Myocyte (in vitro differentiated cells): ENCODE measurements around the gene GREM2. TPM values are rescaled to one million over a fixed set of nuclear protein-coding genes. Genes with fewer than 3 reads are reported as not detected.

Experiments used
- DNase-seq: peaks from one replicate; pipeline ENCODE4 v3.0.0-alpha.2; 2012; ENCODE audit warnings: low read depth
- total RNA-seq: library from RNA; depleted of rRNA; stranded (reverse); fragments of >200 nt; gene quantifications from 2 replicates; pipeline ENCODE4 v1.2.3, GENCODE V29; 2014

GREM2 gene
- total RNA-seq, 1 donor from 2014 or later: 0.08 TPM

DNA sequence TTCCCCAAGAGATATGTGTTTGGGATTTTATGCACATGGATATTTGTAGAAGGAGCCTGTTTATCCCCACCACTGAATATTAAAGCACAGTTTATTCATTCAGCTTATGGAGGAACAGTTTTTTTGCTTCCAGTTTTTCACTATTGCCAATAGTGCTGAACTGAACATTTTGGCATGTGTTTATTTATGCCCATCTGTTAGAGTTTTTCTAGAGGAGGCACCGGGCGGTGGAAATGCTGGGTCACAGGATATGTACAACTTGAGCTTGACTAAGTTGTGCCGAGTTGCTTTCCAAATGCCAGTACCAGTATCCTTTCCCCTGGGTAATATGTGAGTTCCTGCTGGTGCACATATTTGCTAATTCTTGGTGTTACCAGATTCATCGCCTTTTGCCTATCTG, 111.3 kb downstream of the GREM2 start:
- DNase-seq: no peak

DNA sequence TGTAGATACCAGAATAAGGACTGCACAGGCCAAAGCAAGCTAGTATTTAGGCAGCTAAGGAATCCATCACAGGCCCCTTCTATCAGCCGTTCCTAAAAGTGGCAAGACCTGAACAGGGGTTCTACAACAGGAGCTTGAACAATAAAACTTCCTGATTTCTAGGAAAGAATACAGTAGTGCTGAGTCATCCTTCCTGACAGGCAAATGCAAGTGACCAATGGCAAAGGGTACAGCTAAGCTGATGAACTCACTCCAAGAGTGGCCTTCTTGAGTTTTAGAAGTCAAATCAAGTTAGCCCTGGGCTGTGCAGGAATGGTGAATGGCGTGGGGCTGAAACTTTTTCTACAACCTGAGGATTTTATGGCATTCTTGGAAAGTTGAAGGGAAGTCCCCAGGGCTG, 112.9 kb downstream of the GREM2 start:
- DNase-seq: peak; percentile 36

DNA sequence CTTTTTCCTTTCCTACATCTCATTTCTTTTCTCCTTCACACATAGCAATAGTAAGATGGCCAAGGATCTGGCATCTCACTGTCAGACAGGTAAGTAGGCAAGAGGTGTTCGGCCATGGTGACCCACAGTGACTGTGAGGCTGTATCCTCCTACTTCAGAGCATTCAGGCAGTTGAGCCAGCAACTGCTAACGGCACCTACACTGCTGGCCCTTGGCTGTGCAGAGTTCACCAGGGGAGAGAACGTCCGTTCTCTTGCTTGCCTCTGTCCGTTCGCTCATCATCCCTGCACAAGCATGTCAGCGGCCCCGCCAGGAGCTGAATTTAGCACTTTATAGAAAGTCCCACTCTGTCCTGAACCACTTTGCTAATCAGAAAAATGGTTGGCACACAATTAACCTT, 113.6 kb downstream of the GREM2 start:
- DNase-seq: no peak

DNA sequence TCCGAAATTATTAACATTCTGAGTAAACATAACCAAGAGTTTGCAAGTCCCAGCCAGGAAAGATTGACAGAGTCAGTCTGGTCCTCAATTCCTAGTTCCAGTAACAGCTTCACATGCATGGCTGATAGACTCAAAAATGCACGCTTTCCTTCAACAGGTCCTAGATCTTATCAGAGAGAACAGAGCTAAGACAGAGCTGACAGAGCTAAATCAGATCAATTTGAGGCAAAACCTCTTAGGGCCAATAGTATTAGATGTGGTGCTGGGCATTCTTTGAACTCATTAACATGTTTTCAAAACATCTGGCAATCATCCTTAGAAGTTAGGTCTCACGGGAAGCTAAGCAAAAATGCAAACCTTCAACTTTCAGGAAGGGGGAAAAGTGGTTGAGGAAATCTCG, 114.0 kb downstream of the GREM2 start:
- no peak for DNase-seq

DNA sequence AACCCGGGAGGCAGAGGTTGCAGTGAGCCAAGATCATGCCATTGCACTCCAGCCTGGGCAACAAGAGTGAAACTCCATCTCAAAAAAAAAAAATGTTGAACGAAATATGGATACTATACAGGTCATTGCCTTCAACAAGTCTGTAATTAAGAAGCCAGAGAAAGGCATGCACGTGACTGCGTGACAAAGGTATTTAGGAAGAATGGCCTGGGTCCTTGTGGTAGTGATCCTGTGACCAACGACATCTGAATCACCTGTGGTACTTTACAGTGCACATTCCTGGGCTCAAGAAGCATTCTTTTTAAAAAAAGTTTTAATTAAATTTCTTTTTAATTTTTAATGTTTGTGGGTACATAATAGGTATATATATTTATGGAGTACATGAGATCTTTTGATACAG, 115.0 kb downstream of the GREM2 start:
- no peak for DNase-seq

DNA sequence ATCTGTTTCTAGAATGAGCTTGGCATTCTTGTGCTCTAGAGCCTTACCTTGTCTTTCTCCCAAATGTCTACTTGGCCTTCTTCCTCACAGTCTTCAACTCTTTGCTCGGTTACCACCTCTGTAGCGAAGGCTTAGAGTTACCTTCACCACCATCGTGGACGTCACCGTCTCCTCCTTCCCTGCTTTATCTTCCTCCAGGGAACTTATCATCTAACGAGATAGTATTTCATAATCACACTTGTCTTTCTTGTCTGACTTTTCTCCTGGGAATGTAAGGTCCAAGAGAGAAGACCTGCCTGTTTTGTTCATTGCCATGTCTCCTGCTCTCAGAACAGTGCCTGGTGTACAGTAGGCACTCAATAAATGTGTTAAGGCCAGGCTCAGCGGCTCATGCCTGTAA, 115.6 kb downstream of the GREM2 start:
- DNase-seq: no peak

DNA sequence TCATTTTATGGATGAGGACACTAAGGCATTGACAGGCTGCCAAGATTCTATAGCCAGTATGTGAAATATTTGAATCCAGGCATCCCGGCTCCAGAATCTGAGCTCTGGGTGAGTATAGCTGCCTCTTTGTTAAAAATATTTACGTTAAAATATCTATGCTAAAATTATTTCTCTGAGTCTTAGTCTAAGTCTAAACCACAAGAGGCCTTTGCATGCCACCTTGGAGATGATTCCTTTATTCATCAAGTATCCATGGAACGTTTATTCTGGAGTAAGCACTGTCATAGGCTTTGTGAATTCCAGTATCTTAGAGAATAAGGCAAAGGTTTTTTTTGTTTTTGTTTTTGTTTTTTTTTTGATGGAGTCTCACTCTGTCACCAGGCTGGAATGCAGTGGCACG, 116.4 kb downstream of the GREM2 start:
- no peak for DNase-seq

DNA sequence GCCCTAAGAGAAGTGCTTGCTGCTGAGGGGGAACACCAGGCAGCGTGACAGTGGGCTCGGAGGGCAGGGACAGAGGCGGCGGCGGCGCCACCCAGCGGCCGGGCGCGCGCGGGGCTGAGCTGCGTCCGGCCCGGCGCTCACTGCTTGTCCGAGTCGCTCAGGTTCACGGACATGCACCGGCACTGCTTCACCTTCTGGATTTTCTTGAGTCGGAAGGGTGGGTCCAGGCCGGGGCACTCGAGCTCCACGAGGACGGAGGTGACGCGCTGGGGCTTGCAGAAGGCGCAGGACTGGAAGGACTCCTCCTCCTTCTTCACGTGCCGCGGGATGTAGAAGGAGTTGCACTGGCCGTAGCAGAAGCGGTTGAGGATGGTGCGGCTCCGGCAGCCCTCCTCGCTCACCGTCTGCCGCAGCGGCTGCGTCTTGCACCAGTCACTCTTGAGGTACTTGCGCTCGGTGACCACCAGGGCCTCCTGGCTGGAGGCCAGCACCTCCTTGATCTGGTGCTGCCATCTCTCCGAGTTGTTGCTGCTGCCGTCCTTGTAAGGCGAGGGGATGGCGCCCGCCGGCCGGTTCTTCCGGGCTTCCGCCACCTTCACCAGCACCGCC, 119.0 kb downstream of the GREM2 start:
- no peak for DNase-seq

DNA sequence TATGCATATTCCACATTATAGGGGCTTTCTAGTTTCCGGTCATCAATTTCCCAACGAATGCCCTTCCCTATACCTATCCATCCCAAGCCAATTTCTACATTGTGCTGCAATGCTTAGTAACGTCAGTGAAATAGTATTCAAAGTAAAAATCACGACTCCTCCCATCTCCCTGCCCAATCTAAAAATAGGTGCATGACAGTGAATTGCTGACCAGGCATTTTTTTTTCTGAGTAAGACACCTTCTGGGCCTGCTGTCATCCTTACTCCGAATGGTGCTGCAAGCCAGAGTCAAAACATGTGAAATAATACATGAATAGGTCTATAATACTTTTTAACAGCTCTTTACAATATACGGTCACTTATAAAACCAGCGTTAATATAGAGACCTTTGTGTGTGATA, 120.2 kb downstream of the GREM2 start:
- no peak for DNase-seq

DNA sequence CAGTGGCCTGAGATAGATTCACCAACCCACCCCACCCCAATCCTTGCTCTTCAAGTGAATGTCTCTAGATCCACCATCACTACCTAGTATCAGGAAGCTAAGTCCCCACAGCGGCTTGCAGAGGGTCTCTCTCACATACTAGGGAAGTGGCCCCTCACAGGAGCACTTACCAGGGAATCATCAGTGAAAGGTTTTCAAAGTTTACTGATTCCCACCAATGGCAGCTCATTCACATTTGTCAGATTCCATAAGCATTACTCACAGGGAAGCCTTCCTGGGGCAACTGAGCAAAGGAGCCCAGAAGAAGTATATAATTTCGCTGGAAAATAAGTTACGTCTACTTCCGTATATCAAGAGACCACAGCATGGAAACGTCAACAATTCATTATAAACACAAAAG, 120.8 kb downstream of the GREM2 start:
- DNase-seq: no peak

DNA sequence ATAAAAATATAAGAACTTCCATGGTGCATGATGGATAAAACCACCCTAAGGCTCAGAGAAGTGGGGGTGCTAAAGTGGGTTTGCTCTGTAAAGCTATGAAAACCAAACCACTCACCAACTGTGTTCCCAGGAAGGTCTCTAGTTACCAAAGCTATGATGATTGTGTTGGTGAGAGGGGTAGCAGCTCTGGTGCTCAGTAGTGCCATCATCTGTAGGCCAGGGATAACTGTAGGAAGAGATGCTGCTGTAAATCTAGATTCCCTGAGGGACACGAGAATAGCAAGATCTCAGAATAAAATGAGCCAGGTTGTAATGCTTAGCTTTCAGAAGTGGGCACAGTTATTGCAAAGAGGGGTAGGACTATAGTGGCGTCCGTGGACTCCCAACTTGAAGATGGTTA, 124.5 kb downstream of the GREM2 start:
- no peak for DNase-seq

DNA sequence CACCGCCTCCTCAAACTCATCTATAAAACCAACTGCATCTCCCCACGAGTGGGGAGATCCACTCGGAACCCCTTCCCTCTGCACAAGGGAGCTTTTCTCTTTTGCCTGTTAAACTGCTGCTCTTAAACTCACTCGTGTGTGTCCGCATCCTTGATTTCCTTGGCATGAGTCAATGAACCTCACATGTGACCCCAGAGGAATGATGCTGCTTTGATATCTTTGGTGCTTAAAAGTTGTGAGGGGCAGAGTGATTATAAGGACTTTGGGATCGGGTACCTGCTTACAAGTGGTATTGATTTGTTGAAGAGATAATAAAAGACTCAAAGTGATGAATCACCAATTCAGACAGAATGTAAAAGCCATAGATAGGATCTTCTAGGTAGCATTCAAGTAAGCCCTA, 125.3 kb downstream of the GREM2 start:
- DNase-seq: no peak

DNA sequence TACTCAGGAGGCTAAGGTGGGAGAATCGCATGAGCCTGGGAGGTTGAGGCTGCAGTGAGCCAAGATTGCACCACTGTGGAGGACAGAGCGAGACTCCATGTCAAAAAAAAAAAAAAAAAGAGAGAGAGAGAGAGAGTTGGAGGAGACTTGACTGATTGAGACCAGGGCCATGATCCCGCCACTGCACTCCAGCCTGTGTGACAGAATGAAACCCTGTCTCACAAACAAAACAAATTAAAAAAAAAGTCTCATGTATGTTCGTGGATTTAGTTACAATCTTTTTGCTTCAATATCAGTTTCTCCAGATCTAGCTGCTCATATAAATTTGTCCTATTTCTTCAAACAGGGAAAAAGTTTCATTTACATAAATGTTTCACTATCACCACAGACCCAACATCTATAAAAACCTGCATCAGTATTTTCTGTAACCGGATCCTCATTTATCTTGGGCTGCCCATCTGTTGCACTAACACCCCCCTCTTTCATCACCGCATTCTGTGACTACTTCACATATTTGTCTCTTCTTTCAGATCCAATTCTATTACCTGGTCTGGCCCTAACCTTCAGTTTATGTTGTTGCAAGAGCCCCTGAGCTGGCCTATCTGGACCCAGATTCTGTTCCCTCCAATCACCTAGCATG, 127.0 kb downstream of the GREM2 start:
- no peak for DNase-seq

DNA sequence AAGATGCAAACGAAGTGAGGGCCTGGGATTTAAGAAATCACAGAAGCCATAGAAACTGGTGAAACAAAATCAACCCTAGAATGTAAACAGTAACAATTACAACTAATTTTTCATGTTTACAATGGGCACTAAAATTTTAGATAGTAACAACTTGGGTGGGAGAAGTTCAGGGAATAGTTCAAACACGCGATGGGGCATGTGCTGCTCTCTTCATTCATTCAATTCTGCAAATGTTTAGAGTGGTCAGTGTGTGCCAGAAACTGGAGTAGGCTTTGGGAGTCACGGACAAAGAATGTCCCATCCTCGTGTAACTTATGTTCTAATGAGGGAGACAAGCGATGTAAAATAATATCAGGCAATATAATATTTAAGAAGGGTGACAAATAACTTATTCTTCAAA, 133.4 kb downstream of the GREM2 start:
- DNase-seq: no peak

DNA sequence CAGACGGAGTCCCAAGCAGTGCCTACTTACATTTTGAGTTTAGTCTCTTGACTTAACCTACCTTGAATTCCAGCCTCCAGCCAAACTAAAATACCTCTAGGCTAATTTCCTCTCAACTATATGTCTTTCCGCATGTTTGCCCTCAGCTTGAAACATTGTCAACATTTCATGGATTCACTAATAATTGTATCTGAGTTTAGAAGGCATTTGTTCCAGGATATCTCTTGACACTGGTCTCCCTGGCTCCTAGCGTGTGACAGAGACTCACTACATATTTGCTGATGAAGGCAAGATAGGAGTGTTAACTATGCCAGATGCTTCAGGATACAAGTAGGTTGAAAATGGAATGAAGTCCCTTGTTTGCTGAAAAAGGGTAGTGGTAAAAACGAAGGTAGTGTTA, 136.1 kb downstream of the GREM2 start:
- DNase-seq: no peak

DNA sequence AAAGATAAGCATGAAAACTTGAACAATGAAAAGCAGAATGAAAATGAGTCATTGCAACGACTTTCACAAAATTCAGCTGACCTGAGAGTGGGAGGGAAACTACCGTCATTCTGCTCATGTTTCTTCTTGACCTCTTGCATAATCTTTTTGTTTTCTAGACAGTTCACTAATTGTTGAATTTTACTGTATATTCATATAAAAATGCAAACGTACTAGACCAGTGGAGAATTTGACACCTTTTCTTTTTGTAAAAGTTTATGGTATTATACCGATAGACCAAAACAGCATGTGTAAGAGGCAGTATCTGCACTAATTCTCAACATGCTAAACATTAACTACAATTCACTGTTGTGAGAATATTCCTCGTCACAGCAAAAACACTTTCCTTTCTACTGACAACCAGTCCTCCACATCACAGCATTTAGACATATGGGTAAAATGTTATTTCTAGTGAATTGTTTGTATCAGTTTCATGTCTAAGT, 137.8 kb downstream of the GREM2 start:
- DNase-seq: peak; percentile 31

DNA sequence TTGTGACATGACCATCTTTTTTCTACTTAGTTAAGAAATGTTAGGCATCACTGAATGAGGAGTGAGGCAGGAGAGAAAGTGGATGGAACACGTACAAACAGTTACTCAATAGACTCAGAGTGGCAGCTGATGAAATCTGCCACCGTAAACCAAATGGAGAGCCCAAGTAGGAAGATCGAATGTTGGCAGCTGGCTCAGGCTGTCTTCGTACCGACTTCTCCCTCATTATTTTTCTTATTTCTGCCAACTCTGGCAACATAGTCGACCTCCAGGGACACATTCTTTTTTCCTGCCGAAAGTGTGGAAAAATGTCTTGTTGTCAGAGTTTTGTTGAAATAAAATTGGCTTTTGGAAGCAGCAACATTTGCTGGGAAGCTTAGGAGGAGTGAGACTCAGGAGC, 143.3 kb downstream of the GREM2 start:
- peak; percentile 67 for DNase-seq

DNA sequence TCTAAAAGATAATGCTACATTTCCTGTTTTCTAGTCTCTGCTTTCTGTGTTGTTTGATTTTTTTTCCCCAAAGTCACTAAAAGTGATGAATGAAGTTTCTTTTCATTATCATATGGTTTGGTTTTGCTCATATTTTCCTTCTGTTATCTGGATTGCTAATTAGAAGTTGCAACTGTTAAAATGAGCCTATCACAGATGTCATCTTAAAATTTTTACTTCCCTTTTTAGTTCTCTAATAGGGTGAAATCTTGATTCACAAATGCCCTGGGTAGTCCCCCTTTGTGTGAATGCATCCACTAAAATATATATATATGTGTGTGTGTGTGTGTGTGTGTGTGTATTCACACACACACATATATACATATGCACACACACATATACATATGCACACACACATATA, 144.1 kb downstream of the GREM2 start:
- DNase-seq: no peak

DNA sequence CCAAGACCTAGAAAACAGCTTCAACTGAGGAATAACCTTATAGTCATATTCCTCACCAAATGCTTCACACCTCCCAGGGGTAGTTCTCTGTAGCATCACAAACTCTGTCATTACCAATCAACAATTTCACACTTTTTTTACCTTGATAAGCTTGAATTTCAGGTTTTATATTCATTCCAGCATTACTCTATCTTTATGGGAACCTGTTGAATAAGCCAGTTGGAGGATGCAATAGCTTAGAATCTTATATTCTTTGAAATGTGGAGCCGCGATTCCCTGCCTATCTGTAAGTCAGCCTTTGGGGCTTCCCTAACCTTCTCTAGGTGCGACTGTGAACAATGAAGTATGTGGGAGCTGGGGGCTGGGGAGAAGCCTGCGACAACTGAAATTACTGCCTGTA, 145.4 kb downstream of the GREM2 start:
- no peak for DNase-seq

DNA sequence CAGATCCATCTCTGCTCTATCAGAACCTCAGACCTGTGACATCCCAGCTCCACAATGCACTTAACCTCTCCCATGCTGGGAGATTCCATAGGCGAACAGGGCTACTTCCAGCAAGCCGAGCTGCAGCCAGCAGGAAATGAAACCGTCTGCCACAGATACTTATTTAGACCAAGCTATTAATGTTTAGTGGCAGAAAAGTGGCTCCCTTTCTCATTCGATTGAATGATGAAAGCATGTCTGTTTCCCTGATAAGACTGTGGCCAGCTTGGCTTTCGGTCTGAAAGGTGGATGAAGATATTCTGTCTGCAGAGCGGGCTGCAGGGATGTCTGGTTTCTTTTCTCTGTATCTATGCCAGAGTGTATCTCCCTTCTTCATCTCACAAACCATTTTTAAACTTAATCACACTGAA, 146.4 kb downstream of the GREM2 start:
- DNase-seq: no peak

DNA sequence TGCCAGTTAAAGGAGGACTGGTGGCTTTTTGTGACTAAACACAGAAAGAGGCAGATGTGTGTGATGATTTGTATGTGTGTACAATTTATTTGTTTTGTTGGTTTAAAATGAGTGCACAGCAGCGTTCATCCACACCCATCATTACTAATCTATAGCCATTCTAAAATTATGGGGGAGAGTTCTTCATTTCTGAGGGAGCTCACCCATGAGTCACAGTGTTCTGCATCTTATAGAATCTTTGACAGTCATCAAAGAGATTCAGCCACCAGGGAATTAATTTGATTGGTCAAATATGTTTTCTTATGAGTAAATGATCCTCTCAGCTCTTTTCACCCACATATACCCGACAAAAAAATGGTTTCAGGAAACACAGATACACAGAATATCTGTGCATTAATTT, 147.9 kb downstream of the GREM2 start:
- DNase-seq: no peak

DNA sequence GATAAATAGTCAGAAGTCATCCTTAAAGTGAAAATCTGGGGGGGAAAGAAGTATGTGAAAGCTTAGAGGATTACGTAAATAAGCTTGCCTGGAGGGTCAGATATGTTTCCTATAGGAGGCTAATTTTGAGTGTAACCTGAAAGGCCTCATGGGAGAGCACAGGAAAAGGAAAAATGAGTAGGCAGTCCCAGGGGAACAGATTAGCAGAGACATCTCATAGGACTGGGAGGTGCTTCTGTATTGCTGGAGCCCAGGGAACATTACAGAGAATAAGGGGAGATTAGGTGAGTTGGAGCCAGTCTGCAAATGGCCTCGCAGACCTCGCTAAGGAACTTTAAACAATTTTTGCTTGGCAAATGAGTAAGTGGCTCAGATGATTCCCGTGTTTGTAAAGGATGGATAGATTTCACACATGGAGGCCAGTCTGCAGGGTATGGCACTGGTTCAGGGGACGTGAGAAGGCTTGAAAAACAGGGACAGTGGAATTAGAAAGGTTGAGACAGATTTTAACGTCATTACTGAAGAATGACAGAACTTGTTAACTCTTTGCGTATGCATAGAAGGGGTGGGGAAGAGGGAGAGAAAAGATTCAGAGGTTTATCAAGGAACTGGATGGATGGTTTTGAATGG, 149.1 kb downstream of the GREM2 start:
- no peak for DNase-seq

DNA sequence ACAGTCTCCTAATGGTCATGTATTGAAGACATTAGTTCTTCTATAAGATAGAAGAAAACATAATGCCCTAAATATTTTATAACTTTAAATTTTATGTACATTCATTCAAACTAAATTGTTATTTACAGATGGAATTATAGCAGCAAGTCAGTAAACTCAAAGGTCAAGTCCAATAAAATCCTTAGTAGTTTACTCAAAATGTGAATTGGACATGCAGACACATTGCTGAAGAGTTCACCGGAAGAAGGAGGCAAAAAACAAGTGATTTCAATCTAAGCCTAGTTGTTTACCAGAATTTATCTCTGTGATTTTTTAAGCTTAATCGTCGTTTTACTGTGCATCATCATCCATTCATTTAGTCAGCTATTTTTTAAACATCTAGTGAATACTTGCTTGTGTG, 149.7 kb downstream of the GREM2 start:
- no peak for DNase-seq
